CD4-positive, alpha-beta T cell (primary cell): ENCODE results near the gene PTPRF. TPM values are rescaled to one million over a fixed set of nuclear protein-coding genes. Genes with fewer than 3 reads are reported as not detected.
"Not testable (repeated sequence)": the region's sequence is repeated elsewhere in the genome, so short reads cannot be mapped to it uniquely, and the experiment has no call there.

Experiments used
- ATAC-seq: fragments of 200-7000 bp; cut with Tn5 transposase; one replicate; pipeline ENCODE4 v1.10.0; 2022; ENCODE audit warnings: mild to moderate bottlenecking; ENCODE audit not compliant: poor library complexity
- CTCF ChIA-PET: fragments of 350-600 bp; sonication (Branson Sonifier 250); formaldehyde crosslinking; loops from one replicate; lab custom pipeline; 2021; ENCODE audit warnings: antibody characterized with exemption, inconsistent platforms; lab: Charles Lee
- POLR2A ChIA-PET: fragments of 350-600 bp; sonication (Branson Sonifier 250); formaldehyde crosslinking; loops from one replicate; lab custom pipeline; 2021; ENCODE audit warnings: antibody characterized with exemption, inconsistent platforms; lab: Charles Lee
- DNase-seq, 14 experiments: peaks; one replicate each; pipeline ENCODE4 v3.0.0-alpha.2; 2013 to 2020; ENCODE audit warnings: mixed read lengths in 2 of 14
- H3K27ac ChIP-seq, 2 donors: one replicate each; pipeline versions ENCODE4 v1.5.1 to v1.7.0; 2013; ENCODE audit warnings: low read length in 2 of 2, low read depth in 1 of 2, mild to moderate bottlenecking in 1 of 2
- H3K27me3 ChIP-seq, 2 experiments: 1 replicate in 1 of 2; 2 replicates in 1 of 2; pipeline versions ENCODE4 v1.6.1 to v1.7.0; 2013; ENCODE audit warnings: low read length in 2 of 2, control low read depth in 1 of 2, mild to moderate bottlenecking in 1 of 2, moderate library complexity in 1 of 2; ENCODE audit not compliant: insufficient read depth in 2 of 2, control insufficient read depth in 1 of 2
- H3K36me3 ChIP-seq: one replicate; pipeline ENCODE4 v1.6.1; 2013; ENCODE audit warnings: low read length, control low read depth; ENCODE audit not compliant: insufficient read depth
- H3K4me1 ChIP-seq: one replicate; pipeline ENCODE4 v1.6.1; 2013; ENCODE audit warnings: low read length, control low read depth; ENCODE audit not compliant: insufficient read depth
- H3K4me3 ChIP-seq: one replicate; pipeline ENCODE4 v1.5.1; 2013; ENCODE audit warnings: mild to moderate bottlenecking, low read length, moderate library complexity
- H3K9me3 ChIP-seq, 2 experiments: 1 replicate in 1 of 2; 2 replicates in 1 of 2; pipeline versions ENCODE4 v1.6.1 to v1.7.0; 2013; ENCODE audit warnings: low read length in 2 of 2, mild to moderate bottlenecking in 2 of 2, control low read depth in 1 of 2, moderate library complexity in 1 of 2; ENCODE audit not compliant: control insufficient read depth in 1 of 2, insufficient read depth in 1 of 2
- H3K27ac Mint-ChIP-seq: one replicate; pipeline ENCODE4 v1.8.0; 2020; ENCODE audit warnings: mixed read lengths
- H3K27me3 Mint-ChIP-seq: one replicate; pipeline ENCODE4 v1.8.0; 2021; ENCODE audit warnings: mixed read lengths
- H3K36me3 Mint-ChIP-seq: one replicate; pipeline ENCODE4 v1.8.0; 2021; ENCODE audit warnings: low read depth, mixed read lengths
- H3K4me1 Mint-ChIP-seq: one replicate; pipeline ENCODE4 v1.8.0; 2021; ENCODE audit warnings: low read depth, mixed read lengths
- H3K4me3 Mint-ChIP-seq: one replicate; pipeline ENCODE4 v1.8.0; 2020; ENCODE audit warnings: mild to moderate bottlenecking, mixed read lengths
- H3K9me3 Mint-ChIP-seq: one replicate; pipeline ENCODE4 v1.8.0; 2020; ENCODE audit warnings: mixed read lengths
- intact Hi-C, 2 experiments: fragments of 100-400 bp; cut with DNase I in 1 of 2; cut with micrococcal nuclease in 1 of 2; formaldehyde crosslinking; loops; one replicate each; pipeline versions ENCODE4 v1.15.1 to v1.9.0; 2023 to 2025; cut with DNase I, micrococcal nuclease
- total RNA-seq, 174 experiments: library from RNA in 2 of 174; stranded (reverse) in 2 of 174; gene quantifications; one replicate each; pipeline ENCODE4 v1.2.3 and lab custom pipeline; 2021 to 2026
- TF ChIP-seq, protein P1 (sequence below): fragments of 200-600 bp; IDR thresholded peaks from one replicate; pipeline ENCODE4 v1.8.0; 2022; ENCODE audit warnings: antibody characterized with exemption, mild to moderate bottlenecking

The PTPRF gene
- total RNA-seq, 2 experiments from 2014 or later: 0.14 TPM

DNA sequence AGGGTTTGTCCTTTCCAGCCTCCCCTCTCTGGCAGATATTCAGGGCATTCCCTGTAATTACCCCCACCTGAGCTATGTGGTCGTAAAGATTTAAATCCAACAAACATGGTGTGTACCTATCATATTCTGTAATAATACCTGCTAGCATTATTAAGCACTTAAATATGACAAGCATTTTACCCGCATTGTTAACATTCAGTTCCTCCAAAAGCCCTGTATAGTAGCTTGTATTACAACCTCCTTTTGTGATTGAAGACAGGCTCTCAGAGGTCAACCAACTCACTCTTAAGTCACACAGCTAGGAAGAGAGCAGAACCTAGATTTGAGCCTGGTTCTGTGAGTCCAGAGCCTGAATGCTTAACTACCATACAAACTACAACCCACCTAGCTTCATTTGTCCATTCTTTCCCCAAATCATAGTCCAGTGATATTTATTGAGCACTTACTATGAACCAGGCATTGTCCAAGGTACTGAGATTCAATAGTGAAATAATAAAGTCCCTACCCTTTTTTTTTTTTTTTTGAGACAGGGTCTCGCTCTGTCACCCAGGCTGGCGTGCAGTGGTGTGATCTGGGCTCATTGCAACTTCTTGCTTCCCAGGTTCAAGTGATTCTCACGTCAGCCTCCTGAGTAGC lies 105.4 kb downstream of the PTPRF start:
- CTCF ChIA-PET: no interaction called here
- POLR2A ChIA-PET: interaction anchor here (3.5 kb wide), 1 partner anchor 14 kb away, joined by 12 read pairs; the partner anchor contains the start of gene KDM4A

DNA sequence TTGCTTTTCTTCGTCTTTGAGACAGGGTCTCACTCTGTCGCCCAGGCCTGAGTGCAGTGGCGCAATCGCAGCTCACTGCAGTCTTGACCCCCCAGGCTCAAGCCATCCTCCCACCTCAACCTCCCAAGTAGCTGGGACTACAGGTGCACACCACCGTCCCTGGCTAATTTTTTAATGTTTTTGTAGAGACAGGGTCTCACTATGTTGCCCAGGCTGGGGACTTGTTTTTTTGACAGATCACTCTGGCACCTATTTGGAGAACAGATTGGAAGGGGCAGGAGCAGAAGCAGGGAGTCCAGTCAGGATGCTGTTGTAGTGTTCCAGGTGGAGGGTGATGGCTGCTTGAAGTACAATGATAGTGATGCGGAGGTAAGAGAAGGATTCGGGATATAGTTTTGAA lies 106.6 kb downstream of the PTPRF start:
- Histone ChIP-seq H3K27ac (no peak overlapping the region), H3K4me3 (no peak overlapping the region), H3K27me3 (no peaks in the 10 kb centered on the region), H3K36me3 (no peaks in the 10 kb centered on the region), H3K4me1 (no peaks in the 10 kb centered on the region), H3K9me3 (no peaks in the 10 kb centered on the region)
- H3K36me3 Mint-ChIP-seq: no peaks in the 10 kb centered on the region
- TF ChIP-seq, protein P1, sequence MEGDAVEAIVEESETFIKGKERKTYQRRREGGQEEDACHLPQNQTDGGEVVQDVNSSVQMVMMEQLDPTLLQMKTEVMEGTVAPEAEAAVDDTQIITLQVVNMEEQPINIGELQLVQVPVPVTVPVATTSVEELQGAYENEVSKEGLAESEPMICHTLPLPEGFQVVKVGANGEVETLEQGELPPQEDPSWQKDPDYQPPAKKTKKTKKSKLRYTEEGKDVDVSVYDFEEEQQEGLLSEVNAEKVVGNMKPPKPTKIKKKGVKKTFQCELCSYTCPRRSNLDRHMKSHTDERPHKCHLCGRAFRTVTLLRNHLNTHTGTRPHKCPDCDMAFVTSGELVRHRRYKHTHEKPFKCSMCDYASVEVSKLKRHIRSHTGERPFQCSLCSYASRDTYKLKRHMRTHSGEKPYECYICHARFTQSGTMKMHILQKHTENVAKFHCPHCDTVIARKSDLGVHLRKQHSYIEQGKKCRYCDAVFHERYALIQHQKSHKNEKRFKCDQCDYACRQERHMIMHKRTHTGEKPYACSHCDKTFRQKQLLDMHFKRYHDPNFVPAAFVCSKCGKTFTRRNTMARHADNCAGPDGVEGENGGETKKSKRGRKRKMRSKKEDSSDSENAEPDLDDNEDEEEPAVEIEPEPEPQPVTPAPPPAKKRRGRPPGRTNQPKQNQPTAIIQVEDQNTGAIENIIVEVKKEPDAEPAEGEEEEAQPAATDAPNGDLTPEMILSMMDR: no peak
- intact Hi-C loops: no loop called here
- ChIA-PET POLR2A (interaction anchor here (3.5 kb wide), 1 partner anchor 13 kb away, joined by 12 read pairs; the partner anchor contains the start of gene KDM4A), CTCF (no interaction called here)
- no peak overlapping the region for H3K27ac Mint-ChIP-seq
- H3K9me3 Mint-ChIP-seq: no peaks in the 10 kb centered on the region
- H3K4me3 Mint-ChIP-seq: no peak overlapping the region
- no peak for ATAC-seq
- peaks cover 11% of the 10 kb centered on the region for H3K27me3 Mint-ChIP-seq
- DNase-seq: no peak
- no peaks in the 10 kb centered on the region for H3K4me1 Mint-ChIP-seq

More for the DNA sequence above, 105.4 kb downstream of the PTPRF start:
- Mint-ChIP-seq H3K27me3 (peaks cover 11% of the 10 kb centered on the region), H3K4me1 (no peaks in the 10 kb centered on the region), H3K27ac (no peak overlapping the region), H3K9me3 (no peaks in the 10 kb centered on the region), H3K4me3 (no peak overlapping the region), H3K36me3 (no peaks in the 10 kb centered on the region)
- H3K4me3 ChIP-seq: no peak overlapping the region
- no peak for ATAC-seq
- H3K27me3 ChIP-seq: peaks cover 0 to 4% of the 10 kb centered on the region in 2 experiments
- no peak overlapping the region for H3K27ac ChIP-seq
- no peaks in the 10 kb centered on the region for H3K9me3 ChIP-seq
- intact Hi-C loops: no loop called here
- no peaks in the 10 kb centered on the region for H3K4me1 ChIP-seq
- no peak for DNase-seq
- TF ChIP-seq, protein P1: no peak
- no peaks in the 10 kb centered on the region for H3K36me3 ChIP-seq

DNA sequence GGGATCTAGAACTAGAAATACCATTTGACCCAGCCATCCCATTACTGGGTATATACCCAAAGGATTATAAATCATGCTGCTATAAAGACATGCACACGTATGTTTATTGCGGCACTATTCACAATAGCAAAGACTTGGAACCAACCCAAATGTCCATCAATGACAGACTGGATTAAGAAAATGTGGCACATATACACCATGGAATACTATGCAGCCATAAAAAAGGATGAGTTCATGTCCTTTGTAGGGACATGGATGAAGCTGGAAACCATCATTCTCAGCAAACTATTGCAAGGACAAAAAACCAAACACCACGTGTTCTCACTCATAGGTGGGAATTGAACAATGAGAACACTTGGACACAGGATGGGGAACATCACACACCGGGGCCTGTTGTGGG lies 107.7 kb downstream of the PTPRF start:
- H3K27me3 ChIP-seq, H3K27me3 Mint-ChIP-seq, H3K9me3 Mint-ChIP-seq, DNase-seq, H3K4me1 ChIP-seq, H3K27ac Mint-ChIP-seq, H3K4me3 ChIP-seq, H3K36me3 ChIP-seq, ATAC-seq, intact Hi-C loops, H3K27ac ChIP-seq, H3K4me3 Mint-ChIP-seq, POLR2A ChIA-PET, CTCF ChIA-PET, H3K4me1 Mint-ChIP-seq, H3K36me3 Mint-ChIP-seq, H3K9me3 ChIP-seq: not testable (repeated sequence)
